ENCODE results near the gene CCDC124.

The CCDC124 gene

DNA sequence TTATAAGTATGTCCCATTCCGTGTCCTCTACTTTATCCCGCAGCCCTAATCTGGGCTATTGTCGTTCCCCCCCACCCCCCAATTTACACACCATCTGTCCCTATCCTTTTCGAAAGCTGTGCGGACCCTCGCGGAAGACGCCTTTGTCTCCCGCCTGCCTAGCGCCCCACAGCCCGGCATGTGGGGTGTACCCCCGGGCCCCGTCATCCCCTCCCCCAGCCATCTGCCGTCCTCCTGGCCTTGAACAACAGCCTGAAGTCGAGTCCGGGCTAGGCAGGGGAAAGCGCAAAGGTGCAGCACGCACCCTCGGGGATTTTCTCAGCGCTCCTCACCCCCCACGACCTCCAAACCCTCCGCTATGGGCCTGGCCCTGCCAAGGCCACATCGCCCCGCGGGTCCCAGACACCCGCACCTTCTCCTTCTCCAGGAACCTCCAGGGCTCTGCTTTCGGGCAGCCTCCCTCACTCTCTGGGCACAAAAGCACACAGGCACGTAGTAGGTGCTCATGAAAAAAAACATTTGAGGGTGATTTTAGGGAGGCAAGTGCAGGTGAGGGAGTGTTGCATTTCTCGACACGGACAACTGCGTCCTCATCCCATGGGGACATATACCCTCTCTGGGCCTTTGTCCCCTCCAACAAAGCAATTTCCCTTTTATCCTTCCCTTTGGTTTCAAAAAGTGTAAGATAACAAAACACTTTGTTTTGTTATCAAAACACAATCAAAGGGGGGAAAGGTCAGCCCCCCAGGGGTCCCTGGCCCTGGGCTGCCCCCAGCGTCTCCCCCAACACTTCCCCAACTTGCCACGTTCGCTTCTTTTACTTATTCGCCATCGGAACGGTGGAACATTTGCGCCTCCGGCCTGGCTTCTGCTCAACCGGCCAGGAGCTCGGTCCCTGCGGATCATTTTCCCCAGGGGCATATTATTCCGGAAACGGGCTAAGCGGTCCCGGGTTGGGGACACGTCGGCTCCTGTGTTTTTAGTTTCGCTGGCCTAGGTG is 16.4 kb downstream of the CCDC124 start:
- Histone ChIP-seq H4K20me1 (ENCODE audit: insufficient read depth, low read length) (peaks cover 44% of the 10 kb centered on the region), H3K9ac (ENCODE audit: low read depth, low read length) (no peak overlapping the region), H3K36me3 (ENCODE audit: insufficient read depth, low read length) (no peaks in the 10 kb centered on the region), H3K4me2 (ENCODE audit: insufficient read depth, low read length) (peak overlapping the region; percentile 62), H3K27ac (ENCODE audit: low read length) (no peak overlapping the region), H3K79me2 (ENCODE audit: insufficient read depth, low read length) (no peaks in the 10 kb centered on the region), H3K27me3 (ENCODE audit: insufficient read depth, low read length, poor library complexity) (peaks cover 24% of the 10 kb centered on the region), H3K4me3 (ENCODE audit: low read depth in 1 of 2, low read length in 2 of 2) (peak overlapping the region in 1 of 2 experiments; percentile 45; a peak in 1 of 4 replicates), H3K4me1 (ENCODE audit: insufficient read depth, low read length) (peaks cover 15% of the 10 kb centered on the region), H3K9me3 (ENCODE audit: insufficient read depth, low read length, severe bottlenecking) (no peaks in the 10 kb centered on the region), H2AFZ (ENCODE audit: low read depth, low read length) (no peak overlapping the region)
- TF ChIP-seq EZH2 (IDR thresholded peaks at IDR 0.05; ENCODE audit: borderline replicate concordance, low read depth, low read length, severe bottlenecking) (no peak), CTCF (IDR thresholded peaks at IDR 0.05; ENCODE audit: borderline replicate concordance, extremely low read depth, low read length, poor library complexity, severe bottlenecking) (no peak)
- DNase-seq (no peak), ATAC-seq (ENCODE audit: insufficient read depth, low read depth) (no peak)

GRCh38 chr19:17949956-17950309 is 17.1 kb downstream of the CCDC124 start:
- H3K27ac ChIP-seq (ENCODE audit: low read length), result no peak overlapping the region
- peaks cover 15% of the 10 kb centered on the region for H3K4me1 ChIP-seq (ENCODE audit: insufficient read depth, low read length)
- H3K79me2 ChIP-seq (ENCODE audit: insufficient read depth, low read length), result no peaks in the 10 kb centered on the region
- DNase-seq (no peak), ATAC-seq (ENCODE audit: insufficient read depth, low read depth) (no peak)
- no peak overlapping the region for H2AFZ ChIP-seq (ENCODE audit: low read depth, low read length)
- H3K9ac ChIP-seq (ENCODE audit: low read depth, low read length), result no peak overlapping the region
- H3K27me3 ChIP-seq (ENCODE audit: insufficient read depth, low read length, poor library complexity), result peaks cover 24% of the 10 kb centered on the region
- H3K4me3 ChIP-seq (ENCODE audit: low read depth in 1 of 2, low read length in 2 of 2), result no peak overlapping the region
- no peaks in the 10 kb centered on the region for H3K36me3 ChIP-seq (ENCODE audit: insufficient read depth, low read length)
- TF ChIP-seq EZH2 (IDR thresholded peaks at IDR 0.05; ENCODE audit: borderline replicate concordance, low read depth, low read length, severe bottlenecking), result no peak
- no peak for TF ChIP-seq CTCF (IDR thresholded peaks at IDR 0.05; ENCODE audit: borderline replicate concordance, extremely low read depth, low read length, poor library complexity, severe bottlenecking)
- H3K9me3 ChIP-seq (ENCODE audit: insufficient read depth, low read length, severe bottlenecking), result no peaks in the 10 kb centered on the region
- H4K20me1 ChIP-seq (ENCODE audit: insufficient read depth, low read length), result peaks cover 40% of the 10 kb centered on the region
- no peak overlapping the region for H3K4me2 ChIP-seq (ENCODE audit: insufficient read depth, low read length)

DNA sequence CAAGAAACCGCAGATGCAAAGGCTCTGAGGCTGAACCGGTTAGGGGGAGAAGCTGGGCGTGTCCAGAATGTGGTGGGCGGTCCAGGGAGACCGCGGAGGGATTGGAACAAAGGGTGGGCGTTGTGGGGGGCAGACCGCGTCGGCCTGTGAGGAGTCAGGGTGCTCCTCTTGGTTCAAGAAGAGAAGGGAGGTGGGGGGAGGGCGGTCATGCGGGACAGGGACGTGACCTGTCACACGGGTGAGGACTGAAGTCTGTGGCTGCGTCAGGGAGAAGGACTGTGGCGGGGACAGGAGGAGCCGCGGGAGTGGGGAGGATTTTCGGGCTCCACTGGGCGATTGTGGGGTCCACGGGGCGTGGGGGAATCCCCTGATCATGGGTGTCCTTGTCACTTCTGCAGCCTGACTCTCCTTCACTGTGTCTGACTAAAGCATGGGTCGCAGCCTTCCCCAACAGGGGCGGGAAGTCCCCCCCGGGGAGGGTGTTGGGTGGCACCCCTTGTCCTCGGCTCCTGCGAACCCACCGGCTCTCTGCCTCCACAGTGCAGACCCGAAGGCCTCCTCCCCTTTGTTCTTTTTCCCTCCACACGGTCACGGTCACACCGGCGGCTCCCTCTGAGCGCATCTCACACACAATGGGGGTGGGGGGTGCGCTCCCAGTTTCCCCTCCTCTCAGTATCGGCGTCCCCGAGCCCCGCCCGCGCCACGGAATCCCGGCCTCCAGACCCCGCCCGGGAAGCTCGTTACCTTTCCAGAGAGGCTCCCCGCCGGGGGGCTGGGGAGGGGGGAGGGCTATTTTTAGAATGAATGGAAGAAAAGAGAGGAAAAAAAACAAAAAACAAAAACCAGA is 17.7 kb downstream of the CCDC124 start:
- Histone ChIP-seq H3K79me2 (ENCODE audit: insufficient read depth, low read length) (no peaks in the 10 kb centered on the region), H2AFZ (ENCODE audit: low read depth, low read length) (no peak overlapping the region), H3K36me3 (ENCODE audit: insufficient read depth, low read length) (no peaks in the 10 kb centered on the region), H3K9ac (ENCODE audit: low read depth, low read length) (no peak overlapping the region), H3K27ac (ENCODE audit: low read length) (no peak overlapping the region), H3K4me3 (ENCODE audit: low read depth in 1 of 2, low read length in 2 of 2) (no peak overlapping the region), H3K4me2 (ENCODE audit: insufficient read depth, low read length) (no peak overlapping the region), H4K20me1 (ENCODE audit: insufficient read depth, low read length) (peaks cover 36% of the 10 kb centered on the region), H3K9me3 (ENCODE audit: insufficient read depth, low read length, severe bottlenecking) (no peaks in the 10 kb centered on the region), H3K27me3 (ENCODE audit: insufficient read depth, low read length, poor library complexity) (peaks cover 24% of the 10 kb centered on the region), H3K4me1 (ENCODE audit: insufficient read depth, low read length) (peaks cover 15% of the 10 kb centered on the region)
- no peak for TF ChIP-seq EZH2 (IDR thresholded peaks at IDR 0.05; ENCODE audit: borderline replicate concordance, low read depth, low read length, severe bottlenecking)
- no peak for TF ChIP-seq CTCF (IDR thresholded peaks at IDR 0.05; ENCODE audit: borderline replicate concordance, extremely low read depth, low read length, poor library complexity, severe bottlenecking)
- ATAC-seq (ENCODE audit: insufficient read depth, low read depth) (no peak), DNase-seq (no peak)
